ENCODE data around the gene ADH1A. TPM values are rescaled to one million over a fixed set of nuclear protein-coding genes. Genes with fewer than 3 reads are reported as not detected.

ADH1A gene
- total RNA-seq, 1 experiment from 2014 or later: not detected

GRCh38 chr4:99275050-99275449, 15.7 kb downstream of the ADH1A start:
- ChIA-PET POLR2A (no interaction called here), RAD21 (ENCODE audit: low non-redundant PET in 1 of 2, low total read pairs in 2 of 2, uncharacterized antibody in 2 of 2, unreplicated experiment in 2 of 2) (no interaction called here), CTCF (no interaction called here)
- Histone ChIP-seq H3K9me2 (ENCODE audit: insufficient read depth) (no peaks in the 10 kb centered on the region), H3K27ac (ENCODE audit: low read depth, low read length) (no peak overlapping the region), H4K20me1 (ENCODE audit: insufficient read depth) (no peaks in the 10 kb centered on the region), H3K4me3 (replicated peaks in 1 of 2; ENCODE audit: low read depth in 1 of 2, low read length in 2 of 2) (no peak overlapping the region), H3K9me3 (ENCODE audit: control insufficient read depth in 1 of 2, insufficient read depth in 1 of 2, low read depth in 1 of 2, low read length in 2 of 2) (no peaks in the 10 kb centered on the region), H3K4me2 (ENCODE audit: low read length) (no peak overlapping the region), H3K4me1 (ENCODE audit: control insufficient read depth in 1 of 2, insufficient read depth in 2 of 2, low read length in 2 of 2) (no peaks in the 10 kb centered on the region), H3K27me3 (ENCODE audit: insufficient read depth, low read length) (no peaks in the 10 kb centered on the region), H3K9ac (ENCODE audit: low read length) (no peak overlapping the region), H2AFZ (ENCODE audit: low read depth, low read length, poor library complexity, severe bottlenecking) (no peak overlapping the region), H3K36me3 (ENCODE audit: control insufficient read depth in 1 of 2, insufficient read depth in 2 of 2, low read length in 2 of 2) (no peaks in the 10 kb centered on the region), H3K79me2 (ENCODE audit: insufficient read depth, low read length) (no peaks in the 10 kb centered on the region)
- intact Hi-C loops (cut with micrococcal nuclease): no loop called here
- ATAC-seq: no peak
- no TSS peak for BruUV-seq (replicated peaks)
- DNase-seq (ENCODE audit: low read depth, low spot score): no peak
- TF ChIP-seq TCF7L2 (IDR thresholded peaks at IDR 0.05; ENCODE audit: borderline replicate concordance, extremely low read depth, insufficient read depth, insufficient read length): no peak
- no peak for TF ChIP-seq EZH2phosphoT487 (IDR thresholded peaks at IDR 0.05; ENCODE audit: borderline replicate concordance)
- TF ChIP-seq ZBTB33 (IDR thresholded peaks at IDR 0.05; ENCODE audit: extremely low read depth, insufficient replicate concordance, low read length): no peak
- no peak for TF ChIP-seq YY1 (IDR thresholded peaks at IDR 0.05; ENCODE audit: extremely low read depth, insufficient replicate concordance, low read depth, low read length)
- TF ChIP-seq CBX3 (IDR thresholded peaks at IDR 0.05; ENCODE audit: low read depth): no peak
- TF ChIP-seq EGR1 (IDR thresholded peaks at IDR 0.05; ENCODE audit: low read depth): no peak
- no peak for TF ChIP-seq ZNF274 (IDR thresholded peaks at IDR 0.05; ENCODE audit: low read depth, low read length)
- TF ChIP-seq RAD21 (IDR thresholded peaks at IDR 0.05; ENCODE audit: low read depth): no peak
- no peak for TF ChIP-seq FOSL1 (IDR thresholded peaks at IDR 0.05; ENCODE audit: low read depth)
- TF ChIP-seq POLR2AphosphoS5 (IDR thresholded peaks at IDR 0.05; ENCODE audit: low read depth, low read length): no peak
- no peak for TF ChIP-seq SRF (IDR thresholded peaks at IDR 0.05; ENCODE audit: low read depth)
- TF ChIP-seq EZH2 (IDR thresholded peaks at IDR 0.05): no peak
- no peak for TF ChIP-seq ATF3 (IDR thresholded peaks at IDR 0.05)

Measured in HCT116 (cell line).